GM19351 (cell line): ENCODE measurements around the gene SLC9A7.

ENCODE experiments used
- ATAC-seq: cut with Tn5 transposase; IDR thresholded peaks from one replicate; pipeline ENCODE4 v1.9.1; 2021; ENCODE audit warnings: mild to moderate bottlenecking, moderate library complexity; ENCODE audit not compliant: unreplicated experiment

SLC9A7 gene

GRCh38 chrX:46611658-46612362 lies 147.1 kb downstream of the SLC9A7 start:
- ATAC-seq = no peak

GRCh38 chrX:46610070-46610658 lies 148.8 kb downstream of the SLC9A7 start:
- no peak for ATAC-seq

- ATAC-seq = no peak
Measured at GRCh38 chrX:46607916-46608315, 151.0 kb downstream of the SLC9A7 start.

- no peak for ATAC-seq
Measured at GRCh38 chrX:46602468-46603102, 156.3 kb downstream of the SLC9A7 start.

GRCh38 chrX:46601283-46601682 lies 157.6 kb downstream of the SLC9A7 start:
- no peak for ATAC-seq

- ATAC-seq = no peak
Measured at GRCh38 chrX:46599051-46599560, 159.8 kb downstream of the SLC9A7 start.

GRCh38 chrX:46597771-46598170 lies 161.1 kb downstream of the SLC9A7 start:
- no peak for ATAC-seq

- no peak for ATAC-seq
Measured at GRCh38 chrX:46597208-46597607, 161.7 kb downstream of the SLC9A7 start.

- ATAC-seq = no peak
Measured at GRCh38 chrX:46595084-46595483, 163.8 kb downstream of the SLC9A7 start.

GRCh38 chrX:46589977-46590723 lies 168.8 kb downstream of the SLC9A7 start:
- ATAC-seq = no peak

GRCh38 chrX:46588263-46588662 lies 170.7 kb downstream of the SLC9A7 start:
- ATAC-seq = no peak

GRCh38 chrX:46587753-46588171 lies 171.2 kb downstream of the SLC9A7 start:
- no peak for ATAC-seq

GRCh38 chrX:46587158-46587557 lies 171.8 kb downstream of the SLC9A7 start:
- ATAC-seq = peak; percentile 87

GRCh38 chrX:46584736-46585135 lies 174.2 kb downstream of the SLC9A7 start:
- ATAC-seq = no peak

- no peak for ATAC-seq
Measured at GRCh38 chrX:46582966-46583365, 176.0 kb downstream of the SLC9A7 start.

GRCh38 chrX:46582325-46582724 lies 176.6 kb downstream of the SLC9A7 start:
- no peak for ATAC-seq

- ATAC-seq = no peak
Measured at GRCh38 chrX:46580613-46581012, 178.3 kb downstream of the SLC9A7 start.

- no peak for ATAC-seq
Measured at GRCh38 chrX:46579250-46579649, 179.7 kb downstream of the SLC9A7 start.

GRCh38 chrX:46577221-46578005 lies 181.5 kb downstream of the SLC9A7 start:
- ATAC-seq = no peak

- no peak for ATAC-seq
Measured at GRCh38 chrX:46576458-46576857, 182.5 kb downstream of the SLC9A7 start.

- no peak for ATAC-seq
Measured at GRCh38 chrX:46575991-46576392, 182.9 kb downstream of the SLC9A7 start.
